GM21360 (cell line): ENCODE results near the gene RFTN1.

Experiments
- ATAC-seq: cut with Tn5 transposase; IDR thresholded peaks from one replicate; pipeline ENCODE4 v1.9.1; 2021; ENCODE audit warnings: mild to moderate bottlenecking, moderate library complexity; ENCODE audit not compliant: unreplicated experiment

The RFTN1 gene

DNA sequence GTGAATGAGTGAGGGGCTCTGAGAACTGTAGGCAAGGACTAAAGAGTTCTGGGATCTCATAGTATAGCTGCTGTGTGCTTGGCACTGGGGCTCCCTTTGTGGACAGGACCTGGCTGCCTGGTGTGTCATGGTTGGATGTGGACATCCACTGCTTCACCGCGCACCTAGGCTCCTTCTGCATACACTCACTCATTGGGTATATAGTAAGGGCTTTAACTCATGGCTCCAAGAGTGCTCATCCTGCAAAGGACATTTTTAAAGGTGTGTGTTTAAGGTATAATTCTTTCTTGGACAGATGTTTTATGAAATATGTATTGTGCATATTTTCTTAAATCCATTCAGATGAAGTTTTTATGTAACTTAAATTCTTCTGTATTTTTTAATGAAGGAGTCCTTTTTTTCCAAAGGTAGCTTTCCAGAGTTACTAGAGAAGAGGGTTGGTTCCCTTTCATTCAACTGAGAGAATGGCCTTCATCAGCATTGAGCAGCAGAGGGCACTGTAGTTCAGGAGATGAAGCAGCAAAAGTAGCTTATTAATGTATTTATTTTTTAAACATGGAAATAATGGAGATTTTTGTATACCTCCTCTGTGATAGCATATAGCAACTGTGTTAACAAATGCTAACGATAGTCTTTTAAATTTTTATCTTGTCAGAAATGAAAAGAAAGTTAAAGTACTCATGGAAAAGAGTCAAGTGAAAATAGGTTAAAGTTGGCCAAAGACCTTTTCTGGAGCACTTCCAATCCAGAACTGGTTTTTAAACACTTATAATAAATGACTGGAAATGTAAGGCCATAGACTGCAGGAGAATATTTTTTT is 223.3 kb downstream of the RFTN1 start:
- ATAC-seq: peak; percentile 35

DNA sequence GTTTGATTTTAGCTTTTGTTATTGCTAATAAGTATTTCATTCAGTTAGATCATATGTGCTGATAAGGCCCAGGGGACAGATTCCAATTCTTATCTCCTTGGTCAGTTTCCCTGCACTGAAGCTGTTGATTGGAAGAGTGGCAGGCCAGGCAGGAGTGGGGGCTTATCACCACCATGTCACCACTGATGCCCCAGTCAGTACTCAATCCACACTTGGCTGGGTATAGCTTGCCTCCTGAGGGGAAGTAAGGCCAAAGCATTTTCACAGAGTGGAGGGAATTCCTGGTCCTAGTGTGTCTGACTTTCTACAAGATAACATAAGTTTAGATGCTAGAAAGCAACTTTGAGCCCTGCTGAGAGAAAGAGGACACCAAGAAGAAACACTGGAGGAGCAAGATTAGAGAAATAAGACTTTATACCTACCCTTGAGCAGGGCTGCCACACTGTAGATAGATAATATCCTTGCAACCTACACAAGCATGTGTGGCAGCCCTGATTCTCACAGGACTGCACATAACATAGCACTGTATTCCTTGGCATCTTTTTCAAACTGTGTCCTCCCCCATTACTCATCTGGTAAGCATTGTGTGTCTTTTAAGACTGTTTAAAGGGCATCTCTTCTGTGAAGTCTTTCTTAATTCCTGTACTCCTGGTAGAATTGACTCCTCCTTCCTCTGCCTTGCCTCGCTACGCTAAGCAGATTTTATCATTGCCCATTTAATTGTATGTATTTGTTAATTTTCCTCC is 224.2 kb downstream of the RFTN1 start:
- no peak for ATAC-seq

DNA sequence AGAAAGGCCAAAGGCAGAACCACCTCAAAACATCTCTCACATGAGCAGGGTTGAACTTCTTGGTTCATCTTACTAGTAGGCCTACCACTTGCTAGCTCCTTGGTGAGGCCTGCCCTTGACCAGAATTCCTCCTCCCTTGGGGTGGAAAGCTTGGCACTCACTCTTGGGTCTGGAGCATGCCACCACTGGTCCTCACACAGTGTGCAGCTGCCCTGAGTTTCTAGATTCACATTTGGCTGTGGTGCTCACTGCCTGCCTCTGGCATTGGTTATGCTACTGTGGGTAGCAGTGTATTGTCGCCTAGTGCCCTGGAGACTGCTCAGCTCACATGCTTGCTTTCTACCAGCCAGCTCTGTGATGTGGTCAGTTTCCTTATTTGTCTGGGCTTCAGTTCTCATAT is 224.8 kb downstream of the RFTN1 start:
- ATAC-seq: no peak

DNA sequence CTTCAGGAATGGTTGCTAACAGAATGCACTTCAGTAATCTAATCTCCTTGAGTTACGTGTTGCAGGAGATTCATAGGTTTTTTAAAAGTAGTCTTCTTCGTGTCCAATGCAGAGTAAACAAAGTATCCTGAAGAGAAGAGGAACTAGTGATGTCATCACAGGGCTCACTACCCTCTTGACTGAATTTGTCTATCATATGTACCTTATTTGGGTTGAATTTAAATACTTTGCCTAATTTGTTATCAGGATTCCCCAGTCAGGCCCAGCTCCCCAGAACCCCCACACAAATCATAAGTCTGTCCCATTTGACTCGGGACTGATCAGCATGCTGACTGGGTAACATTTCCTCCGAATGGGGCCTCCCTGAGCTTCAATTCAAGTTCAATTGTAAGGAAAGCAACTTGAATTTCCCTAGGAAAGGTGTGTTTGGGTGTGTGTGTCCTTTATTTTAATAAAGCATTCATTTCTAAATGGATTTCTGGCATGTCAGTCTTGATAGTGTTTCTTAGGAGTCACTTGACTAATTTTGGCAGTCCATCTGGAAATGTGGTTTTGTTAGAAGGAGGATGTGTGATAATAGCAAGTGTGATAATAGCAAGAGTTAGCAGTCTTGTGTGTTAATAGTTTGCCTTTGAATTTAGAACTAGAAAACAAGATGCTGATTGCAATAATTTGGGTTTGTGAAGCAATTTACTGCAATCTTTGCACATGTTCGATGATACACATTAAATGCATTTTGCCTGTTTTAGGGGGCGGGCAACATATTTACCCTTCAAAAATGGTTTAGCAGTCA is 226.6 kb downstream of the RFTN1 start:
- ATAC-seq: no peak

DNA sequence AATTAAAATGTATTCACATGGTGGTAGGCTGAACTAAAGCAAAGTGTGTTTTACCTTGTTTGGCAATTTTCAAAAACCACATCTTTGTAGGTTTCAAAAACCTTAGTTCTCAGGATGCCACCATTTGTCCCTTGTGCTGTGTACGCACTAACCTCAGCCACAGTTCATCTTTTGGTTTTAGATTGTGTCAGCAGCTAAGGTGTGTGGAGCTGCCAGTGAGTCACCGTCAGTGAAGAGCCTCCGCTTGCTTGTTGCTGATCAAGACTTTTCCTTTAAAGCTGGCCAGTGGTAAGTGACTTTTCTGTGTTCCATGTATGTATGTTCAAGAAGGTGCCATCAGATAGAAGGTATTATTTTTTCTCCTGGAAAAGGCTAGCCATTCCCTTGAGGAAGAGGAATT is 227.3 kb downstream of the RFTN1 start:
- peak; percentile 62 for ATAC-seq

DNA sequence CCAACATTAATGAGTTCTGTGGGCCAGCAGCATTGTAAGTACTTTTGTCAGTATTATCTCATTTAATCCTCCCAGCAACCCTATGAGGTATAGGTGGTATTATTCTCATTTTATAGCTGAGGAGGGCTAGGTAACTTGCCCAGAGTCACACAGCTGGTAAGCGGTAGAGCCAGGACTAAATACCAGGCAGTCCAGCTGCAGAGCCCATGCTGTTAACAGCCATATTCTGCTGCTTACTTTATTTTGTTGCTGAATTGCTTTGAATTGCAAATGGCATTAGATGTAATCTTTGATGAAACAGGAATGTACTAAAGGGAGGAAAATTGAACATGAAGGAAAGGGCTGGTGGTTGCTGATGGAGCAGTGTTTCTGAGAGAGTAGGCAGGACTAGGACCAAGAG is 228.9 kb downstream of the RFTN1 start:
- ATAC-seq: no peak

DNA sequence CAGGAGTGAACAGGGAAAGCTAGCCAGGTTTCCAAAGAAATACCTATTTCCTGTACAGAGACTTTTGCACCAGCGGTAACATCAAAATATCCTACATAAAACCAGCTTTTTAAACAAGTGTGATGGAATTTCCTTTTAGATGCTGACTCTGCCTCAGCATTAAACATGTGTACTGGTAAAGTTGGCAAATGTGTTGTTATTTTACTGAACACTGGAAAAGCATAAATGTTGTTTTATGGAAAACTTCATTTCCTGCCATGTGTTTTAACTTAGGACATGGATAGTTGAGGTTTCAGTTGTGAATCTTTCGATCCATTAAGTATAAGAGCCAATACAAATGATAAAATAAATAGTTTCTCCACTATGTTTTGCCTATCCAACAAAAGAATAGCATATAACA is 232.8 kb downstream of the RFTN1 start:
- ATAC-seq: no peak

DNA sequence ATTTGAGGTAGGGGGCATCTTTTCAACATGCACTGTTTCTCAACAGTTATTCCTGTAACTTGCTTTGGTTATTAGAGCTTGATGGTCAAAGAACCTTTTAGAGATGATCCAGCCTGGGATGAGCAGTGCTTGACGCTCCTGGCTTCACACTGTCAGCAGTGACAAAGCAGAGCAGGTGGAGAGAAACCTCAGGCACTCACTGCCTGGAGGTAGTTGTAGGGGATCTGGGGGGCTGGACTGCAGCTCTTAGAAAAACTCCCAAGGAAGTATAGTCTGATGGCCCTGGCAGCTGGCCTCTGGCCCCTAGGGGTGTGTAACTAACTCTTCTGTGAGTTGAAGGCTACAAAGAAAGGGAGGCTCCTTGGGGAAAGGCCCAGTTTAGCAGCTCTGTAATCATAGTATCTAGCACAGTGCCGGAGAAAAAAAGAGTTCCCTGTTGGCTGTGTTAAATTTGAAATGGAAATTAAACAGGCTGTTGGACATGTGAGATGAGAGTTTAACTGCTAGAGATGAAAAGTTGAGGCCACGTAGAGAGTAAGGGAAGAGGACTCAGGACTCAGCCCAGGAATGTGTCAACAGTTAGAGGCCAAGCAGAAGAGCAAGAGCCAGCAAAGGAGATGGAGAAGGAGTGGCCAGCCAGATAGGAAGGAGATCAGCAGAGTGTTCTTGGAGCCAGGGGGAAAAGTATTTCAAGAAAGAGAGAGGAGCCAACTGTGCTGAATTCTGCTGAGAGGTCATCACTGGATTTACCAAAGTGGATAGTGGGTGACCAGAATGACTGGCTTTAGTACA is 234.3 kb downstream of the RFTN1 start:
- no peak for ATAC-seq

DNA sequence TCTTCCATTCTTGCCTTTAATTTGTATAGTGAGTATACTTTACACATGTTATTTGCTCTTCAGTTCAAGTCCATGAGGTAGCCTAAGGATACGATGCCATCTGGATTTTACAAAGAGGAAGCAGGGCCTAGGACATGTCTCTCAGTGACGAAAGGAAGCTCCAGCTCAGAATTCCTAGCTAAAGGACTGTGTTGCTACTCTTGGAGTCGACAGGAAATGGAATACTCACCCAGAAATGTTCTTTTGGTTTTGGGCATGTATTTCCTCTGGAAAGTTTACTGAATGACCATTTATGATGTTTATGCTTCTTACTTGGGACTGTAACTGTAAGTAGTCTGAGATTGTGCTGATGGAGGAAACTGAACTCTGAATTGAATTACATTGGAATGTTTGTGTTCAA is 236.0 kb downstream of the RFTN1 start:
- ATAC-seq: no peak

DNA sequence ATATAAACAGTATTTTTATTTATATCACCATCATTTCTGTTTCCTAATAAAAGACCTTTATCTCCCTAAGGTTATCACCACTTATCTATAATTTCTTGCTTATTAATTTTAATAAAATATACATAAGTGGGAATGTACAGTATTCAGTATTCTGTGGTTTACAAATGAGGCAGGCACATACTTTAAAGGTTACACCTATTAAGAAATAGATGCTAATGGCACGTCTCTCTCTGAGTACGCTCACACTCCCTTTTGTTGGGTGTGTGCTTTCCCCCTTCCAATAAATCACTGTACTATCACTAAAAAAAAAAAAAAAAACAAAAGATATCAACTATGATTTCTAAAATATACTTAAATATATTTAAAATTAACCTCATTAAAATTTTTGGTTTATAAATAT is 239.6 kb downstream of the RFTN1 start:
- ATAC-seq: no peak

DNA sequence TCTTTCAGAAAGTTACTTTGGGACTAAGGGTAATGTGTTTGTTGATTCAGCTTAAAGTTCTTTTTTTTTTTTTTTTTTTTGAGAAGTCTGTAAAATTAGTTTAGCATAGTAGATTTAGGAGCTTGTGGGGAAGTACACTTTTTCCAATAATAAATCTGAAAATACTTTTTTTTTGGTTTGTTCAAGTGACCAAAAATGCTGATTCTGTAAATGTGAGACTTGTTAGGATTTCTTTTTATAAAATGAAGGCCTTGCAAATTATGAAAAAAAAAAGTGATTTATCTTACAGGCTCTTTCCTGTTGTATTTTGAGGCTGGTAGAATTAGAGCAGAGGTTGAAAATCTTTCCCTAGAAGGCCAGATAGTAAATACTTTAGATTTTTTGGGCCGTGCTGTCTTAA is 240.9 kb downstream of the RFTN1 start:
- no peak for ATAC-seq

DNA sequence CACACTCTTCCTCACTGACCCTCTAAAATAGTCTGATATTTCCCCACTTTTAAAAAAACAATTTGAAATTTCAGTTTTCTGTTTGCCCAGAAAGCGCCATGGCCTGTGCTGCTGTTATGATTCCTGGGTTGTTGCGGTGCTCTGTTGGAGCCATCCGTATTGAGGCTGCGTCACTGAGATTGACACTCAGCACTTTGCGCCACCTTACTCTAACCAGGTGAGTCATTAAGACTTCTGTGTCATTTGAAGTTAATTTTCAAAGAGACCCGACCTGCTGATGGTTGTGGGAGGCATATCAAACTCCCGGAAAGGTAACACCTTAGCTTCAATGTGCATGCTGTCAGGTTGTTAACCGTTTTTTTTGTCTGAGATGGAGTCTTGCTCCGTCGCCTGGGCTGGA is 242.6 kb downstream of the RFTN1 start:
- no peak for ATAC-seq

DNA sequence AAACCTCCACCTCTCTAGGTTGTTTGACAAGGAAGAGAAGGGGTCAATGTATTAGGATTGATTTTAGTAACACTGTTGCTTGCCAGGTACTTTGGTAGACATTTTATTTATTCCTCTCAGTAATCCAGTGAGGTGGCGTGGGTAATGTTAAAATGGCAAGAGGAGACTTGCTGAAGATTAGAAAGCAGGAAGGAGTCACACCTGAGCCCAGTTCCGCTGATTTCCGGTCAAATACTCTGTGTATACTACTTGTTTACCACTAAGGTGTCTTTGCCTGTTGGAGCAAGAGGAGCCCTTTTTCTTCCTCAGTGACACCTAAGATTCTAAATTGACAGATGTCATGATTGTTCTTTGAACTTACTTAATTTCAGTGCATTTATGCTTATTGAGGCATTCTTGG is 246.8 kb downstream of the RFTN1 start:
- no peak for ATAC-seq
